ENCODE measurements around the gene SPOCK2.
A peak's percentile ranks its signal among the peaks of the same experiment; 100 is the strongest.

The SPOCK2 gene

GRCh38 chr10:72048450-72049124 lies 39.8 kb downstream of the SPOCK2 start (continued):
- TF ChIP-seq ZNF639 (tag by site-specific recombination; IDR thresholded peaks at IDR 0.05), result peak; percentile 67; the same call in 1 of the 2 replicates
- no peak for TF ChIP-seq HOXA7 (CRISPR knock-in tag; IDR thresholded peaks at IDR 0.05; ENCODE audit: borderline replicate concordance)
- no peak for TF ChIP-seq BCL6B (tag by site-specific recombination; IDR thresholded peaks at IDR 0.05)
- no peak for TF ChIP-seq ZNF23 (tag by site-specific recombination; IDR thresholded peaks at IDR 0.05; ENCODE audit: borderline replicate concordance)
- TF ChIP-seq ZNF37A (tag by site-specific recombination; IDR thresholded peaks at IDR 0.05), result no peak
- TF ChIP-seq ZBTB20 (tag by site-specific recombination; IDR thresholded peaks at IDR 0.05), result no peak
- TF ChIP-seq ZNF610 (tag by site-specific recombination; IDR thresholded peaks at IDR 0.05; ENCODE audit: borderline replicate concordance), result 0 out of 2 replicates have a peak, but pooled peaks have one; percentile 43
- no peak; the same call in 1 of the 2 replicates for TF ChIP-seq WT1 (tag by site-specific recombination; IDR thresholded peaks at IDR 0.05)
- no peak for TF ChIP-seq ZNF514 (tag by site-specific recombination; IDR thresholded peaks at IDR 0.05)
- no peak for TF ChIP-seq ZNF843 (tag by site-specific recombination; IDR thresholded peaks at IDR 0.05)
- TF ChIP-seq SETDB1 (IDR thresholded peaks at IDR 0.05; ENCODE audit: insufficient read length, low read length), result no peak
- TF ChIP-seq ZEB2 (tag by site-specific recombination; IDR thresholded peaks at IDR 0.05), result peak; percentile 59; the same call in 1 of the 2 replicates
- no peak for TF ChIP-seq ZNF394 (tag by site-specific recombination; IDR thresholded peaks at IDR 0.05; ENCODE audit: borderline replicate concordance)
- TF ChIP-seq ZNF664 (tag by site-specific recombination; IDR thresholded peaks at IDR 0.05), result no peak
- peak; percentile 73 for TF ChIP-seq ZNF324 (tag by site-specific recombination; IDR thresholded peaks at IDR 0.05)
- TF ChIP-seq FEZF1 (tag by site-specific recombination; IDR thresholded peaks at IDR 0.05), result no peak
- TF ChIP-seq ZFP3 (tag by site-specific recombination; IDR thresholded peaks at IDR 0.05; ENCODE audit: low read depth), result no peak
- TF ChIP-seq ZNF335 (tag by site-specific recombination; conservative IDR thresholded peaks at IDR 0.05), result peak; percentile 56
- TF ChIP-seq ZNF184 (tag by site-specific recombination; IDR thresholded peaks at IDR 0.05), result peak; percentile 25; the same call in 1 of the 2 replicates
- TF ChIP-seq ZNF146 (tag by site-specific recombination; IDR thresholded peaks at IDR 0.05), result no peak
- TF ChIP-seq SCRT2 (tag by site-specific recombination; IDR thresholded peaks at IDR 0.05), result peak; percentile 75
- no peak for TF ChIP-seq ZNF626 (tag by site-specific recombination; IDR thresholded peaks at IDR 0.05)
- peak; percentile 48; the same call in 1 of the 2 replicates for TF ChIP-seq ZIC2 (tag by site-specific recombination; IDR thresholded peaks at IDR 0.05)
- TF ChIP-seq PRDM4 (tag by site-specific recombination; IDR thresholded peaks at IDR 0.05), result no peak
- TF ChIP-seq GLIS1 (tag by site-specific recombination; IDR thresholded peaks at IDR 0.05), result peak; percentile 64
- TF ChIP-seq ZNF561 (tag by site-specific recombination; IDR thresholded peaks at IDR 0.05; ENCODE audit: borderline replicate concordance), result no peak; the same call in 1 of the 2 replicates
- no peak for TF ChIP-seq ZNF48 (tag by site-specific recombination; IDR thresholded peaks at IDR 0.05)
- no peak for TF ChIP-seq ZNF18 (tag by site-specific recombination; IDR thresholded peaks at IDR 0.05)
- TF ChIP-seq ZNF341 (tag by site-specific recombination; IDR thresholded peaks at IDR 0.05; ENCODE audit: low read depth), result peak; percentile 84
- no peak for TF ChIP-seq GLIS2 (tag by site-specific recombination; IDR thresholded peaks at IDR 0.05)
- no peak for TF ChIP-seq PBX3 (CRISPR knock-in tag; IDR thresholded peaks at IDR 0.05)
- TF ChIP-seq YY2 (tag by site-specific recombination; IDR thresholded peaks at IDR 0.05), result no peak
- TF ChIP-seq ZNF624 (tag by site-specific recombination; IDR thresholded peaks at IDR 0.05), result no peak
- 0 out of 2 replicates have a peak, but pooled peaks have one; percentile 19 for TF ChIP-seq ZBTB8A (tag by site-specific recombination; IDR thresholded peaks at IDR 0.05)
